ENCODE data around the gene SCYL1.

GRCh38 chr11:65556470-65557279, 31.8 kb downstream of the SCYL1 start:
- TF ChIP-seq, protein P1, sequence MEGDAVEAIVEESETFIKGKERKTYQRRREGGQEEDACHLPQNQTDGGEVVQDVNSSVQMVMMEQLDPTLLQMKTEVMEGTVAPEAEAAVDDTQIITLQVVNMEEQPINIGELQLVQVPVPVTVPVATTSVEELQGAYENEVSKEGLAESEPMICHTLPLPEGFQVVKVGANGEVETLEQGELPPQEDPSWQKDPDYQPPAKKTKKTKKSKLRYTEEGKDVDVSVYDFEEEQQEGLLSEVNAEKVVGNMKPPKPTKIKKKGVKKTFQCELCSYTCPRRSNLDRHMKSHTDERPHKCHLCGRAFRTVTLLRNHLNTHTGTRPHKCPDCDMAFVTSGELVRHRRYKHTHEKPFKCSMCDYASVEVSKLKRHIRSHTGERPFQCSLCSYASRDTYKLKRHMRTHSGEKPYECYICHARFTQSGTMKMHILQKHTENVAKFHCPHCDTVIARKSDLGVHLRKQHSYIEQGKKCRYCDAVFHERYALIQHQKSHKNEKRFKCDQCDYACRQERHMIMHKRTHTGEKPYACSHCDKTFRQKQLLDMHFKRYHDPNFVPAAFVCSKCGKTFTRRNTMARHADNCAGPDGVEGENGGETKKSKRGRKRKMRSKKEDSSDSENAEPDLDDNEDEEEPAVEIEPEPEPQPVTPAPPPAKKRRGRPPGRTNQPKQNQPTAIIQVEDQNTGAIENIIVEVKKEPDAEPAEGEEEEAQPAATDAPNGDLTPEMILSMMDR (IDR thresholded peaks at IDR 0.05) = no peak
- TF ChIP-seq POLR2A (IDR thresholded peaks at IDR 0.05) = no peak
